Naive B cell (primary cell): ENCODE data around the gene EXOC4. TPM values are rescaled to one million over a fixed set of nuclear protein-coding genes. Genes with fewer than 3 reads are reported as not detected.
A peak's percentile ranks its signal among the peaks of the same experiment; 100 is the strongest.

ENCODE experiments used
- ATAC-seq, 2 donors: fragments of 150-1000 bp; cut with Tn5 transposase; 2 replicates each; pipeline ENCODE4 v1.10.0; 2021; ENCODE audit warnings: low read depth in 2 of 2, mild to moderate bottlenecking in 2 of 2, moderate library complexity in 2 of 2
- DNase-seq: peaks from one replicate; pipeline ENCODE4 v3.0.0; 2022
- H3K27ac Mint-ChIP-seq, 6 donors: one replicate each; pipeline ENCODE4 v1.8.0; 2020 to 2022; ENCODE audit warnings: mild to moderate bottlenecking in 6 of 6, mixed read lengths in 6 of 6, moderate library complexity in 5 of 6, inconsistent platforms in 2 of 6
- H3K27me3 Mint-ChIP-seq, 3 donors: one replicate each; pipeline ENCODE4 v1.8.0; 2021 to 2022; ENCODE audit warnings: mixed read lengths in 3 of 3, mild to moderate bottlenecking in 1 of 3
- H3K36me3 Mint-ChIP-seq, 2 donors: one replicate each; pipeline ENCODE4 v1.8.0; 2020 to 2022; ENCODE audit warnings: mixed read lengths in 2 of 2, inconsistent platforms in 1 of 2, mild to moderate bottlenecking in 1 of 2
- H3K4me1 Mint-ChIP-seq, 3 donors: one replicate each; pipeline ENCODE4 v1.8.0; 2020 to 2022; ENCODE audit warnings: mixed read lengths in 3 of 3, inconsistent platforms in 1 of 3, mild to moderate bottlenecking in 1 of 3, moderate library complexity in 1 of 3
- H3K4me3 Mint-ChIP-seq, 8 donors: one replicate each; pipeline ENCODE4 v1.8.0; 2020 to 2022; ENCODE audit warnings: mild to moderate bottlenecking in 8 of 8, mixed read lengths in 8 of 8, moderate library complexity in 8 of 8, inconsistent platforms in 2 of 8
- H3K9me3 Mint-ChIP-seq, 7 donors: one replicate each; pipeline ENCODE4 v1.8.0; 2020 to 2022; ENCODE audit warnings: mixed read lengths in 7 of 7, mild to moderate bottlenecking in 5 of 7, inconsistent platforms in 2 of 7, moderate library complexity in 1 of 7
- polyA plus RNA-seq, 6 donors: library from polyadenylated mRNA; unstranded; fragments of 300-500 nt; fragmentation: Illumina TruSeq; gene quantifications; one replicate each; pipeline ENCODE4 v1.2.3, GENCODE V29; 2021; ENCODE audit warnings: low read depth in 6 of 6

Gene EXOC4
- polyA plus RNA-seq, 6 donors from 2014 or later, result 39.9 to 59.7 (median 47.2) TPM

DNA sequence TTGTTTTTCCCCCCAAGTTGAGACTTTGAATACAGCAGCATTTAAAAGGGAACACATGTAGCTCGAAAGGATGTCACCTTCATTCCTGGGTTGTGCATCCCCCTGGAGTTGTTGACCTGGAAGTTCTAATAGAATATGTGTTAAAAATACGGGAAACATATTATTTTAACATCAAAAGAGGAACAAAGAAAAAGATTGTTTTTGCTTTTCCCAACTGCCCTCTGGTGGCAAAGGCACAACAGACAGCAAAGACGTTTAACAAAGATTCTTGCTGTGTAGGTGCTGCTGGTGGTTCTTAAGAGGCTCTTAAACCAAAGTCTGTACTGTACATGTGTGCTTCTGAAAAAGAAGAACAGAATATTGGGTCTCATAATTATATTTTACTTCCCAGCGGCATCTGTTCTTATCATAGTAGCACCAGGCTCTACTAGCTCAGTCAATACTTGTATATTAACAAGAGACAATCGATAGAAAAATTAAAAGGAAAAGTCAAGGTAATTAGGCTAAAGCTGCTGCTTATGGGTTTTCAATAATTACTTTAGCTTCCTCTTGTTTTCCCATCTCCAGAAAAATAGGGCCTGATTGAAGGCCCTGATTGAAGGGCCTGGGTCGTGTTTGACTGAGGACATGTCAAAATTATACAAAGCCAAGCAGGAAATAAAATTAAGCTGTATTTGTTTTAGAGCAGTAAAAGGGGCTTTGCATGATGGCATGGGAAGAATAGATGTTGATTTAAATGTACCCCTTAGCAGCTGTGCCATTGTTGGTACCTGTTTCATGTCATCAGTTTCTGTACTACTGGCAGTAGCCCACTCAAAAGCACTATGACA, 490.0 kb downstream of the EXOC4 start:
- H3K4me1 Mint-ChIP-seq, result peaks cover 0 to 6% (median 4%) of the 10 kb centered on the region in 3 donors
- ATAC-seq (no peak), DNase-seq (no peak)
- peak overlapping the region in 1 of 6 donors; percentile 29 for H3K27ac Mint-ChIP-seq
- H3K27me3 Mint-ChIP-seq, result no peaks in the 10 kb centered on the region
- no peaks in the 10 kb centered on the region for H3K36me3 Mint-ChIP-seq
- no peaks in the 10 kb centered on the region for H3K9me3 Mint-ChIP-seq
- no peak overlapping the region for H3K4me3 Mint-ChIP-seq

DNA sequence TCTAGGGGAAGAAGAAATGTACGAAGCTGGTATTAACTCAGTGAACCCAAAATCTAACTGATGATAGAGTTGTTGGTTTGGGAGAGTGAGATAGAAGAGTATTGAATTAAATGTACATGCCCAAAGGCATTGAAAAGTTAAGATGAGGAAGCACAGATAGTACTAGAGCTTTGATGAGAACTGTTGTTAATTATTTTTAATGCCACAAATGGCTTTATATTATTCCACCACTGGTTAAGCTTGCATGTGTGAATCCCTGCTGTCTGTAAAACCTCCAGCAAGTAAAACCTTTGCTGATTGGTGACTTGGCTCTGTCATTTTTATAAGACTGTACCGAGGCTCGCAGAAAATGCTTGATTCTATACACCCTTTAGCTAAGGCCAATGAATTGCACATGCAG, 491.6 kb downstream of the EXOC4 start:
- DNase-seq (no peak), ATAC-seq (no peak)
- H3K4me3 Mint-ChIP-seq, result no peak overlapping the region
- peaks cover 0 to 6% (median 4%) of the 10 kb centered on the region in 3 donors for H3K4me1 Mint-ChIP-seq
- H3K9me3 Mint-ChIP-seq, result no peaks in the 10 kb centered on the region
- H3K27ac Mint-ChIP-seq, result no peak overlapping the region
- no peaks in the 10 kb centered on the region for H3K36me3 Mint-ChIP-seq
- H3K27me3 Mint-ChIP-seq, result no peaks in the 10 kb centered on the region

DNA sequence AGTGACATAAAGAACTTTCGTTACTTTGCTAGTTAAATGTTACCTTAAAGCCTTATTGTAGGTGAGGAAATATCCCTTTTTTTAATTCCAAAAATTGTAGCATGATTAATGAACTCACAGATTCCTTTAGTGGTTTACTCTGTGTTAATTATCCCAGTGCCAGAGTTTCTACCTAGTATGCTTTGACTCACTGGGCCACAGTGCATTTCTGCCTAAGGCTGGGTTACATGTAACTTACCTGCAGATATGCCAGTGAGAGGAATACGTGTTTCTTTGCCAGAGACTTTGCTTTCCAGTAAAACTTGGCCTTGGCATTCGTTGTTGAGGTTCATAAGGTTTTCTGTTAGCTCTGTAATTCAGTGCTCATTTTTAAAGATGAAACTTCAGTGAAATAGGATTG, 493.4 kb downstream of the EXOC4 start:
- ATAC-seq, result no peak
- H3K27ac Mint-ChIP-seq, result no peak overlapping the region
- no peaks in the 10 kb centered on the region for H3K36me3 Mint-ChIP-seq
- no peak for DNase-seq
- no peaks in the 10 kb centered on the region for H3K27me3 Mint-ChIP-seq
- peaks cover 0 to 4% (median under 1%) of the 10 kb centered on the region in 3 donors for H3K4me1 Mint-ChIP-seq
- H3K4me3 Mint-ChIP-seq, result no peak overlapping the region
- no peaks in the 10 kb centered on the region for H3K9me3 Mint-ChIP-seq

DNA sequence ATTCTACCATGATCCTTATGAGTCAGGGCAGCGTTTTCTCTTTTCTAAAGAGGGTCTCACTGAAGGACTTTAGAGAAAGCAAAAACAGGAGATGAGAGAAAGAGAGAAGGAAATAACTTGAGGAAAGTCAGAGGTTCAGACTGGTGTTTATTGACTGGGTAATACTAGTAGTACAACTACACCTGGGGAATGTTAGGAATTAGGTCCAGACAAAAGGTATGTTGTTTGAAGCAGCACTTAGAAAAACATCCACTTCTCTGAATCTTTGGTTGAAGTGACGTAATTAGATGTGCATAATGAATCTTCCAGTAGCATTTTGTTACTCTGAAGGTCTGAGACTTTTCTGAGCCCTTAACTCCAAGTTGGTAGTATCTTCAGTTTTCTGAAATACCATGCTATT, 494.0 kb downstream of the EXOC4 start:
- DNase-seq (no peak), ATAC-seq (no peak)
- H3K27ac Mint-ChIP-seq, result no peak overlapping the region
- H3K4me3 Mint-ChIP-seq, result no peak overlapping the region
- no peaks in the 10 kb centered on the region for H3K36me3 Mint-ChIP-seq
- no peaks in the 10 kb centered on the region for H3K27me3 Mint-ChIP-seq
- peaks cover 0 to 4% (median 0%) of the 10 kb centered on the region in 3 donors for H3K4me1 Mint-ChIP-seq
- no peaks in the 10 kb centered on the region for H3K9me3 Mint-ChIP-seq

DNA sequence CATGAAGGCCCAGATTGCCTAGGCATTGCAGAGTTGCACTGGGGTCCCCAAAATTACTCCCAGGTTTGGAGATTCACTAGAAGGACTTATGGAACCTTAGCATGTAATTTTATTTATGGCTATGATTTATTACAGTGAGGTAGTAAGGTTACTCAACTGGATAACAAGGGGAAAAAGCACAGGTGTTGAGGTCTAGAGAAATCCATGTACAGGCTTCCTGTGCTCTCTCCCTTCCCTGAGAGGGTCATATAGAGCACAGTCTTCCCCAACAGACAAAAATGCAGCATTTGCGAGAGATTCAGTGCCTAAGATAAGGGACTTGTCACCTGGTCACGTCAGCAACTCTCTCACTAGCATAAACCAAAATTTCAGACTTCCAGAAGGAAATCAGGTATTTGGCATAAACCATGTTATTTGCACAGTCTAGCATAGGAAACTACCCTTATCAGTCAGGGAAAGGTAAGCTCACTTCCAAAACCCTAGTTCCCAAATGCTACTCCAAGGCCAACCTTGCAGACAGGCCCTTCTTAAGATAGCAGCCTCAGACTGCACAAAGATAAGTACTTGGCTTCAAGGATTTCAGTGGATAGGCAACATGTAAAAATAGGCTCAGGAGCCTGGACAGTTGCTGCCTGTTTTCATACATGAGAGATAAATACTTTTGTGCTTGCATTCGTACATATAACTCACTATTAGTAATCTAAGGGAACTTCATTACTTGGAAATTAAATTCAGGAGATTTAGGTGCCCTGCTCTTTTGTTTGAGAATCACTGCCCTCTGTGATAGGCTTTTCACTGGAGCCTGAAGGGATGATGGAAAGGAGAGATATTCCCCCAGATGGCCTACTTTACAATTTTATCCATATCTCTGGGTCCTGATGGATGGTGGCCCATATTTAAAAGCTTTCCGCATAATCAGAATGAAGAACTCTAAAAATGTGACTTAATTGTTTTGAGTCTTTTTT, 495.8 kb downstream of the EXOC4 start:
- ATAC-seq, result no peak
- Mint-ChIP-seq H3K27me3 (no peaks in the 10 kb centered on the region), H3K36me3 (peaks cover 0 to 5% of the 10 kb centered on the region in 2 donors)

DNA sequence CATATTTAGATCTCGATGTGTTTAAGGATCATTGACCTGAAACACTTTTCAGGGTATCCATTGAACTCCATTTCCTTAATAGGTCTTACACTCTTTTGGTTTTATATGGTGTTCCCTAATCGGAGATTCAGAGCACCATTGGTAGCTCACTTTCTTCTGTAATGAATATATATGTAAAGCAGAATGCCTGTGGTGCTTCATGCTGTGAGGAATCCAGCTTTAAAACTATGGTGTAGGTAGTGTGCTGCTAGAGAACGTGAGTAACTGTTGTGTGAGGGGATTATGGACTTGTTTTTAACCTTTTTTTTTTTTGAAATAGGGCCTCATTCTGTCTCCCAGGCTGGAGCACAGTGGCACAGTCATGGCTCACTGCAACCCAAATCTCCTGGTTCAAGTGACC, 497.4 kb downstream of the EXOC4 start:
- no peaks in the 10 kb centered on the region for H3K27me3 Mint-ChIP-seq
- ATAC-seq, result no peak

More for the DNA sequence above, 495.8 kb downstream of the EXOC4 start:
- no peaks in the 10 kb centered on the region for H3K9me3 Mint-ChIP-seq
- H3K4me3 Mint-ChIP-seq, result no peak overlapping the region
- peaks cover 0 to 4% (median 0%) of the 10 kb centered on the region in 3 donors for H3K4me1 Mint-ChIP-seq
- DNase-seq, result no peak
- no peak overlapping the region for H3K27ac Mint-ChIP-seq

DNA sequence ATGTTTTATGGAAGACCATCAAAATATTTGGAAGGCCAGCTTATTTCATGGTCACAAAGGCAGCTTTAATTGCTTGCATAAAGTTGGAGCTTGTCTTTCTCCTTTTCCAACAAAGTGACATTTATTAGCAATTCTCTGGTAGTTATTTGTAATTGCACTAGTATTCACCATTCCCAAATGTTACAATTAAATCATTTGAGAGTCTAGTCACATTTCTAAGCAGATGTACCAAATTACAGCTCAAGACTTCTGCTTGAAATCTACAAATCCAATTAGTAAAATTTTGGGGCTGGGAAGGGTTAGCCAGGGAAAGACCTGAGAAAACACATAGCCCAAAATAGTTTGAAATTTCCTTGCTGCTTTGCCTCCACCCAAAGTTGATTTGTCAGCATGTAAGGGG, 498.2 kb downstream of the EXOC4 start:
- Mint-ChIP-seq H3K36me3 (peaks cover 0 to 5% of the 10 kb centered on the region in 2 donors), H3K4me3 (no peak overlapping the region), H3K4me1 (no peaks in the 10 kb centered on the region), H3K27me3 (no peaks in the 10 kb centered on the region), H3K27ac (no peak overlapping the region), H3K9me3 (no peaks in the 10 kb centered on the region)
- no peak for DNase-seq
- ATAC-seq, result no peak

More for the DNA sequence above, 497.4 kb downstream of the EXOC4 start:
- H3K4me3 Mint-ChIP-seq, result no peak overlapping the region
- H3K9me3 Mint-ChIP-seq, result no peaks in the 10 kb centered on the region
- H3K36me3 Mint-ChIP-seq, result peaks cover 0 to 5% of the 10 kb centered on the region in 2 donors
- DNase-seq, result no peak
- H3K4me1 Mint-ChIP-seq, result no peaks in the 10 kb centered on the region
- H3K27ac Mint-ChIP-seq, result no peak overlapping the region

DNA sequence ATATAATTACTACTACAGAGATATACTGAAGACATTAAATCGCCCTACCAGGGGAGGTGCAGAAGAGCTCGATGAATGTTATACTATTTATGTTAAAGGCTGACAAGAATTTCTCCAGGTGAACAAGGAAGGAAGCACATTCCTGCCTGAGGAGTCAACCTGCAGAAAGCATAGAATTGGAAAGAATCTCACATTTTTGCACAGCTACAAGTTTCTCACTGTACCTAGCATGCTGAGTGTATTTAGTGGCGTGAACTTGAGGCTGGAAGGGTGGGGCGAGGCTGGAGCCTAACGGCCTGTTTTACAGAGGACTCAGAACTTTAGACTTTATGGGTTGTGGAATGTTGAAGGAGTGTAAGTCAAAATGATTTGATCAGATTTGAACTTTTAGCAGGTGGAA, 500.6 kb downstream of the EXOC4 start:
- Mint-ChIP-seq H3K27me3 (no peaks in the 10 kb centered on the region), H3K9me3 (no peaks in the 10 kb centered on the region), H3K4me1 (no peaks in the 10 kb centered on the region), H3K27ac (peak overlapping the region in 1 of 6 donors; percentile 18), H3K36me3 (peaks cover 0 to 5% of the 10 kb centered on the region in 2 donors), H3K4me3 (no peak overlapping the region)
- ATAC-seq (no peak), DNase-seq (no peak)

DNA sequence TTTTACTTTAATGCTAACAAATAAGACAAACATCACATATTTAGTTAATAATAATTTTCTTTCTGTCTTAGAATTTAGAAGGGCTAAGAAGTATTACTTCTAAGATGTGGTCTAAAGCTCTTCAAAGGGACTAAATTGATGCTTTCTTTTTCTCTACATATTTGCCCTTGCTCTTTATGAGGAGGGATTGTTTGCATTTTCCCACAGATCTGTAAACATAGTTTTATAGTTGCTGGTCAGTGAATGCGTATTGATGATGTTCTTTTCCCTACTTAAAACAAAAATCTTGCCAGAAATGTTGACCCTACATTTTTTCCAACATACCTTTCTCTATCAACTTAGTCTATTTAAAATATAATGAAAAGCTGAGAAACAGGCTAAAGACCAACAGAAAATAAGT, 501.8 kb downstream of the EXOC4 start:
- DNase-seq (no peak), ATAC-seq (no peak)
- Mint-ChIP-seq H3K9me3 (no peaks in the 10 kb centered on the region), H3K36me3 (peaks cover 0 to 5% of the 10 kb centered on the region in 2 donors), H3K4me3 (no peak overlapping the region), H3K27ac (no peak overlapping the region), H3K4me1 (no peaks in the 10 kb centered on the region), H3K27me3 (no peaks in the 10 kb centered on the region)

DNA sequence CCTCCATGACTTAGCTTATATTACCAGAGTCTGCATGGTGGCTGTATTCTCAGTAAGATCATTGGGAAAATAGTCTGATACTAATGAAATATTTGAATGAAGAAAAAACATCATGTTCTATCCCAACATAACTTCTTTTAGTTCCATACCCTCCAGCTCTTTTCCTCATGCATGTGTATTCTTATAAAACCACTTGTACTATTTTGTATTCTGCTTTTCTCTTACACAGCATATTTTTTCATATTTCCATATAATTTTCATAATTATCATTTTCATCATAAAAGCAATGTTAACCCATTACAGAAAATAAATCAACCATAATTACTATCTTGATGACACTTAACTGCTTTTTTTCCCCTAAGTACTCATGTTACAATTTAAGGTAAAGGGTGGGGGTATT, 503.0 kb downstream of the EXOC4 start:
- Mint-ChIP-seq H3K4me1 (no peaks in the 10 kb centered on the region), H3K9me3 (no peaks in the 10 kb centered on the region), H3K4me3 (no peak overlapping the region), H3K27me3 (no peaks in the 10 kb centered on the region), H3K36me3 (peaks cover 0 to 5% of the 10 kb centered on the region in 2 donors), H3K27ac (no peak overlapping the region)
- ATAC-seq (no peak), DNase-seq (no peak)

DNA sequence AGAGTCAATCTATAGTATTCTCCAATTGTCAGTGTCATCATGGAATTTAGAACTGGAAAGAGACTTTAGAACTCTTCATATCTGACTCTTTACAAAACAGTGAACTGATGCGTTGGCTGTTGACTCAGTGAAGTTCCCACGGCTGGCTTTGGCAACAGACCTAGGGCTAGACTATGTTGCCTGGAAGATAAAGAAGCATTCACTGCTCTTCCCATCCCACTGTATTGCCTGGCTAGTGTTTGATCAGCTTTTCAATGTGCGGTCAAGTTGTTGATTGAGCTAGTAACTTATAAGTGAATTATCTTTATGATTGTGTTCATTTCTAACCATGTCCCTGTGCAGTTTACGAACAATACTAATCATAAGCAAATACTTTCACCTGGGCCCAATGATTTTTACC, 508.6 kb downstream of the EXOC4 start:
- Mint-ChIP-seq H3K4me3 (no peak overlapping the region), H3K9me3 (no peaks in the 10 kb centered on the region), H3K4me1 (no peaks in the 10 kb centered on the region), H3K36me3 (peaks cover 0 to 3% of the 10 kb centered on the region in 2 donors), H3K27ac (no peak overlapping the region), H3K27me3 (no peaks in the 10 kb centered on the region)
- ATAC-seq, result no peak
- DNase-seq, result no peak

DNA sequence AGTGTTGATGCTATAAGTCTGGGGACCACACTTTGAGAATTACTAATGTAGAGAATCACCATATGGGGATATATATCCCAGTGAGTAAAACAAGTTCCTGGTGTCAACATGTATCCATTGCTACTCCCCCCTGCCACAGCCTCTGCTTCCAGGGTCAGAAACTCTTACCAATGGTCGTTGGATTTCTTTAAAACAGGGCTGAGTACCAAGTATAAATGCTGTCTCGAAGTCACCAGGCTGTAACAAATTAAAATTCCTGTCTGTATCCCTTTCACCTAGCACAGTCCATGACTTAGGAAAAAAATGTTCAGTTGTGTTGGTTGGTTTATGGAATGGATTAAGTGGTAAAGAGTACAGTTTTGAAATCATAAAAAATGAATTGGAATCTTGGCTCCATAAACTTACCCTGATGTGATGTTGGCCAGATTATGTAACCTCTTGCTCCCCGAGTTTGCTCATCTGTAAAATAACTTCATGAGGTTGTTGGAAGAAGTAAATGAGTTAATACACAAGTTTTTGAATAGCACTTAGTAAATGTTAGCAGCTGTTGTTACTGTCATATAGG, 510.3 kb downstream of the EXOC4 start:
- ATAC-seq (no peak), DNase-seq (no peak)
- Mint-ChIP-seq H3K27me3 (no peaks in the 10 kb centered on the region), H3K4me3 (no peak overlapping the region), H3K36me3 (peaks cover 7 to 9% of the 10 kb centered on the region in 2 donors), H3K9me3 (no peaks in the 10 kb centered on the region), H3K4me1 (no peaks in the 10 kb centered on the region), H3K27ac (no peak overlapping the region)

DNA sequence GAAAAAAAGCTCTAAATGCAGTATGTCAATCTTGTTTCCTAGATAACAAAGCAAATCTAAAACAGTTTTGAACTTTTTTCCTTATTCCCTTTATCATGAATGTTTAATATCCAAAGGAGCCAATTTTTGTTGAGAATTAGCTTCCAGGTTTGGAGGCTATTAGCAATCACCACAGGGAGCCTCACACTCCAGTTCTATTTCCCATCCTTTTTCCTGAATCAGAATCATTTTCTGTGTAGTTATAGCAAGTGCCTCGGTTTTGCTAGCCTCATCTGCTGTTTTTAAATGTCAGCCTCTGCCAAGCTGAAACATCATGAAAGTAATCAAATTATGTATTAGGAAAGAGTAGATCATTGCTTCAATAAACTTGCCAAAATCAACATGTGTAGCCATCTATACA, 516.8 kb downstream of the EXOC4 start:
- no peaks in the 10 kb centered on the region for H3K9me3 Mint-ChIP-seq
- H3K36me3 Mint-ChIP-seq, result peaks cover 9 to 20% of the 10 kb centered on the region in 2 donors
- ATAC-seq (no peak), DNase-seq (no peak)
- no peak overlapping the region for H3K27ac Mint-ChIP-seq
- no peak overlapping the region for H3K4me3 Mint-ChIP-seq
- H3K4me1 Mint-ChIP-seq, result no peaks in the 10 kb centered on the region
- no peaks in the 10 kb centered on the region for H3K27me3 Mint-ChIP-seq
